GM18499 (cell line): ENCODE results near the gene SLC4A7.
"Not testable (repeated sequence)": the region's sequence is repeated elsewhere in the genome, so short reads cannot be mapped to it uniquely, and the experiment has no call there.

ENCODE experiments used
- ATAC-seq: cut with Tn5 transposase; IDR thresholded peaks from one replicate; pipeline ENCODE4 v1.9.1; 2021; ENCODE audit warnings: moderate number of reproducible peaks; ENCODE audit not compliant: insufficient read depth, unreplicated experiment

SLC4A7 gene

GRCh38 chr3:27328982-27329762 lies 155.0 kb downstream of the SLC4A7 start:
- ATAC-seq: not testable (repeated sequence)

- ATAC-seq: no peak
Observed at GRCh38 chr3:27326629-27327545, 157.3 kb downstream of the SLC4A7 start.

DNA sequence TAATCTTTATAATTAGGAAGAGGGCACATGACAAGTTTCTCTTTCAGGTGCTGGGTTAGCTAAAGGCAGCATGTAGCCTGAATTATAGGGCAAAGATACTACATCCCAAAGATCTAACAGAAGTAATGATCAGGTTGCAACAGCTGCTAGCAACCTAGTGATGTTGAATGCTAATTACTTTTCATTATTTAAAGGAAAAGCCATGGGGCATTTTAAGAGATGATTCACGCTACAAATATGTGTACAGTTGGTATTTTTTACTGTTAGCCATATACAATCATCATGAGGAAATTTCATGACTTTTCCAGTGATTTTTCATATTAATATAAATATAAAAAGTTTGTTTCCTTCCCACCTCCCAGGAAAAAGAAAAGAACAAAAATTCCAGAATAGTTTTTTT lies 158.0 kb downstream of the SLC4A7 start:
- ATAC-seq: no peak

GRCh38 chr3:27325419-27325818 lies 158.8 kb downstream of the SLC4A7 start:
- no peak for ATAC-seq

DNA sequence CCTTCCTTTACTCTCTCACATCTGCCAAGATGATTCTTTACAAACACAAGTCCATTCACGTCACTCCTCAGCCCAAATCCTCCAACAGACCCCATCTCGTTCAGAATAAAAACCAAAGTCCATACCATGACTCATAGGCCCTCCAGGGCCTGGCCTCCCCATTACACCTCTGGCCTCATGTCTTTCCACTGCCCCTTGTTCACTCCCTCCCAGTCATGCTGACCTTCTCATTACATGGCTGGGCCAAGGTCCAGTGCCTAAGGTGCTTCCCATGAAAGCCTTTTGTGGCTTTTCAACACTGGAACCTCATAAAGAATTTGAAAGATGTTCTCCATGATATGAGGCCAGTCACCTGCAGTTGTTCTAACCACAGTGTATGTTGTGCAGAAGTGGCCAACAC lies 159.5 kb downstream of the SLC4A7 start:
- ATAC-seq: no peak

DNA sequence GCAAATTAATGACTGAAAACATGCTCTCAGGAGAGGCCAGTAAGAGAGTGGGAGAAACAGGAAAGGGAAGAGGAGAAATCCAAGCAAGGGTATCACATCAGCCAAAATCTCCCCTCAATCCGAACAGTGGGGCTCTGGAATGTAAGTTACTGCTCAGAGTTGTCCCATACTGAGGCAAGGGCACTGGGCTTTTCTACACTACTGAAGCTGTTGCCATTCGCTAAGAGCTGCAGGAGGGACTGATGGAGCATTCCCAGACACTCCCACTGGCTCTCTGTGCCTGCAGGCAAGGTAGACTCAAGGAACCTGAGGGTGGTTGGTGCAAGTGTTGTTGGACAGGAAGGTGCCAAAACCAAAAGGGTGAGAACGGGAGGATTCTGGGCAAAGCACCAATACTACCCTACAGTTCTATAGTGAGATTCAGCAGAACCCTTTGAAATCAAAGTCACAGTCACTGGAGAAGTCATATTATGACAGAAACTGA lies 161.1 kb downstream of the SLC4A7 start:
- no peak for ATAC-seq
